HUES64 (cell line): ENCODE data around the gene TBC1D16.

Experiments
- H3K27ac ChIP-seq: 2 replicates; pipeline ENCODE4 v1.7.0; 2013; ENCODE audit warnings: low read depth, low read length, inconsistent platforms
- H3K27me3 ChIP-seq: 2 replicates; pipeline ENCODE4 v1.6.1; 2013; ENCODE audit warnings: mild to moderate bottlenecking, low read length; ENCODE audit not compliant: insufficient read depth
- H3K36me3 ChIP-seq: 2 replicates; pipeline ENCODE4 v1.6.1; 2013; ENCODE audit warnings: mild to moderate bottlenecking, low read length; ENCODE audit not compliant: insufficient read depth
- H3K4me1 ChIP-seq: 2 replicates; pipeline ENCODE4 v1.6.1; 2013; ENCODE audit warnings: mild to moderate bottlenecking, low read length, moderate library complexity; ENCODE audit not compliant: insufficient read depth
- H3K4me3 ChIP-seq: 2 replicates; pipeline ENCODE4 v1.5.1; 2013; ENCODE audit warnings: mild to moderate bottlenecking, low read length, moderate library complexity
- H3K9ac ChIP-seq: 2 replicates; pipeline ENCODE4 v1.6.1; 2013; ENCODE audit warnings: mild to moderate bottlenecking, low read depth, low read length
- H3K9me3 ChIP-seq: 2 replicates; pipeline ENCODE4 v1.6.1; 2013; ENCODE audit warnings: low read depth, low read length; ENCODE audit not compliant: insufficient read depth
- WGBS: fragments of 150-250, 120-280 bp; methylation state at CpG from one replicate; pipeline ENCODE4 v1.1.7; 2013; ENCODE audit warnings: missing lambda C conversion rate; 5-methylcytosine and 5-hydroxymethylcytosine counted together

The TBC1D16 gene

GRCh38 chr17:79939094-79939435 lies 96.6 kb downstream of the TBC1D16 start:
- Histone ChIP-seq H3K4me1 (peaks cover 8% of the 10 kb centered on the region; the same call in 1 of the 2 replicates), H3K36me3 (peaks cover 37% of the 10 kb centered on the region), H3K9me3 (no peaks in the 10 kb centered on the region), H3K27me3 (no peaks in the 10 kb centered on the region), H3K27ac (no peak overlapping the region), H3K4me3 (no peak overlapping the region), H3K9ac (no peak overlapping the region)
- 96% methylated on average over 7 of the region's 7 CpGs for WGBS

GRCh38 chr17:79938336-79939093 lies 97.2 kb downstream of the TBC1D16 start:
- H3K27ac ChIP-seq = no peak overlapping the region
- H3K27me3 ChIP-seq = no peaks in the 10 kb centered on the region
- peaks cover 8% of the 10 kb centered on the region; the same call in 1 of the 2 replicates for H3K4me1 ChIP-seq
- no peaks in the 10 kb centered on the region for H3K9me3 ChIP-seq
- no peak overlapping the region for H3K4me3 ChIP-seq
- H3K36me3 ChIP-seq = peaks cover 32% of the 10 kb centered on the region
- 91% methylated on average over 13 of the region's 13 CpGs for WGBS
- no peak overlapping the region for H3K9ac ChIP-seq

DNA sequence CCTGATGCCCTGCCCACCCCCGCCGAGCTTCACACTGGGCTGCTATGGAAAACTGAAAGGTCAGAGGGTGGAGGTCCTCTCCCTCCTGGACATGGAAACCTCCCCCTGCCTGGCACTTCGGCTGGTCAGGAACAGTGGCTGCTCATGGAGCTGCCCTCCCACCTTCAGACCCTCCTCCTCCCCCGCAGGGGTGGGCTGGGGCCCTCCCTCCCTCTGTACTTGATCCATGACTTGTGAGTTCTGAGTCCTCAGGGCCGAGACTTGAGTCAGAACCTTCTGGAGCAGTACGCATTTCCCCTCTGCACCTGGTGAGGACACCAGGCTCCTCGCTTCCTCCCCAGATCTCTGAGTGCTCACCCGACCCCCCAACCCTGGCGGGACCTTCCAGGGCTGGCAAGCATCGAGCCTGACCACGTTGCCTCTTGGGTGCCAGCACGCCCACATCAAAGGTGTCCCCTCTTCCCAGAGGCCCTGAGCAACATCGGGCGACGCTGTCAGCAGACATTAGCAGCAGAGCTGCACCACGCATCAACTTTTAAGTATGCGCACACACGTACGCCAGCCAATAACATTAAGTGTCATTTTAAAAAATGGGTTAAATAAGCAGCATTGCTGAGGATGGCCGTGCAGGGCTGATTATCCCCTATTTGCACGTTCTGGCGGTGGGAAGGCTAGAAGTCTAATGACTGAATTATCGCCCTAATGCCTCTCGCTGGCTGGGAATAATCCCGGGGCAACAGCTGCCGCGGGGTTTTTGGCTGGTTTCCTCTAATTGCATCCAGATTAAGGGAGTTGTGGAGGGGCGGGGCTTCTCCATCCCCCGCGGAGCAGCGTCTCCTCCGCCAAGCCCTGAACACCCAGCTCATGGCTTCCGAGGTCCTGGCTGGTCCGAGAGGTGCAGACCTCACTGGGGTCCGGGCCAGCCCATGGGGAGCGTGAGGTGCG lies 98.0 kb downstream of the TBC1D16 start:
- Histone ChIP-seq H3K9ac (no peak overlapping the region), H3K4me3 (no peak overlapping the region)

GRCh38 chr17:79936641-79937381 lies 98.9 kb downstream of the TBC1D16 start:
- H3K36me3 ChIP-seq = peaks cover 18% of the 10 kb centered on the region
- 81% methylated on average over 14 of the region's 16 CpGs for WGBS
- no peak overlapping the region for H3K4me3 ChIP-seq
- H3K4me1 ChIP-seq = peaks cover 8% of the 10 kb centered on the region; the same call in 1 of the 2 replicates
- no peaks in the 10 kb centered on the region for H3K9me3 ChIP-seq
- no peak overlapping the region for H3K27ac ChIP-seq
- no peak overlapping the region for H3K9ac ChIP-seq
- no peaks in the 10 kb centered on the region; the same call in 1 of the 2 replicates for H3K27me3 ChIP-seq

More for the DNA sequence above, 98.0 kb downstream of the TBC1D16 start:
- H3K4me1 ChIP-seq = peaks cover 8% of the 10 kb centered on the region; the same call in 1 of the 2 replicates
- H3K9me3 ChIP-seq = no peaks in the 10 kb centered on the region
- no peak overlapping the region for H3K27ac ChIP-seq
- no peaks in the 10 kb centered on the region; the same call in 1 of the 2 replicates for H3K27me3 ChIP-seq
- peaks cover 24% of the 10 kb centered on the region for H3K36me3 ChIP-seq
- 82% methylated on average over 37 of the region's 37 CpGs for WGBS

GRCh38 chr17:79936050-79936449 lies 99.6 kb downstream of the TBC1D16 start:
- H3K27me3 ChIP-seq = peaks cover 4% of the 10 kb centered on the region; the same call in 1 of the 2 replicates
- H3K27ac ChIP-seq = no peak overlapping the region
- peaks cover 15% of the 10 kb centered on the region for H3K4me1 ChIP-seq
- H3K9me3 ChIP-seq = no peaks in the 10 kb centered on the region
- 88% methylated on average over 16 of the region's 16 CpGs for WGBS
- peaks cover 18% of the 10 kb centered on the region for H3K36me3 ChIP-seq
- H3K4me3 ChIP-seq = no peak overlapping the region
- H3K9ac ChIP-seq = no peak overlapping the region

- peaks cover 16% of the 10 kb centered on the region for H3K36me3 ChIP-seq
- no peak overlapping the region for H3K4me3 ChIP-seq
- H3K4me1 ChIP-seq = peaks cover 18% of the 10 kb centered on the region
- 84% methylated on average over 19 of the region's 19 CpGs for WGBS
- no peaks in the 10 kb centered on the region for H3K9me3 ChIP-seq
- H3K27me3 ChIP-seq = peaks cover 10% of the 10 kb centered on the region
- H3K27ac ChIP-seq = no peak overlapping the region
- H3K9ac ChIP-seq = no peak overlapping the region
These were observed 100.3 kb downstream of the TBC1D16 start for GRCh38 chr17:79935197-79935885.

DNA sequence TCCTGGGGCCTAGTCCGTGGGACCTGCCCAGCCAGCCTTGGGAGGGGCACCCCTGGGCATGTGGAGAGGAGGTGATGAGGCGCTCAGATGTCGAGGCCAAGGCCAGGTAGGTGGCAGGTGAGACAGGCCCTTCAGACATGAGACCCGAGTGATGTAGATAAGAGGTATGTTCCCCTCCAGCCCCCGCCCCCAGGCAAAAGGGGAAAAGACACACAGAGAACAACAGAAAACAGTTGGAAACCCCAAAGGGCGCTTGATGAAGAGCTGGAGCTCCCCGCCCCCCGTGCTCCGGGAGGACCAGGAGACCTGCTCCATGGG lies 101.1 kb downstream of the TBC1D16 start:
- Histone ChIP-seq H3K36me3 (peaks cover 9% of the 10 kb centered on the region), H3K27me3 (peaks cover 15% of the 10 kb centered on the region), H3K27ac (no peak overlapping the region), H3K4me1 (peaks cover 18% of the 10 kb centered on the region), H3K9me3 (no peaks in the 10 kb centered on the region), H3K9ac (no peak overlapping the region), H3K4me3 (no peak overlapping the region)
- WGBS = 85% methylated on average over 9 of the region's 9 CpGs

DNA sequence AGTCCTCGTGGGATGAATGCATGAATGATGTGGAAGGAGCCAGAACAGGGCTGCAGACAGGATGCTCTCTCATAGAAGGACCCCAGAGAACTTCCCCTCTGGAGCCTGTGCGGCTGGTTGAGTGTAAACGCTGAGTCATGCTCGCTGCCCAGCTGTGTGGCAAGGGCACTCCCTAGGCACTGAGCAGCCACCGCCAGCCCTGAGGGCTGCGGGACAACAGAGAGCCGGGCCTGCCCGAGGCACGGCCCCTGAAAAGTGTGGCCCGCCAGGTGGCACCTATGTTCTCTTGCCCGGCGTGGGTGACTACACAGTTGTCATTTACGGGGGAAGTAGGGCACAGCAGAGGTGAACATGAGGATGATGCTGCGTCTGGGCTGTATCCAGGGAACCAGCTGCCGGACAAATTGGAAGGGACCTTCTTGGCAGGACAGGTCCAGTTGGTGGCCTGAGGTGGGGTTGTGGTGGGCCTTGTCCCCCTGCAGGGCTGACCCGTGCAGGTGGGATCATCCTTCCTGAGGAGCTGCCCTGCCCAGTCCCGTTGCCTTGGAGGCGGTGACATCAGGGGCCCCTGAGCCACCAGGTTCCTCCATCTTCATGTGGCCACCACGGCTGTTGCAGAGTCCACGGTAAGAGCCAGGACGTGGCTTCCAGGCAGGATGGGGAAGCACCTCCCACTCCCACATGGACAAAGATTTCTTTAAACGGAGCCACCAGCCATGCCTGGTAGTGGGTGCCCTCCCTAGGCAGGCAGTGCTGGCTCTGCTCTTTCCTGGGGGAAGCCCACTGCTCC lies 101.6 kb downstream of the TBC1D16 start:
- H3K27ac ChIP-seq = no peak overlapping the region
- no peak overlapping the region for H3K4me3 ChIP-seq
- 92% methylated on average over 22 of the region's 22 CpGs for WGBS
- H3K27me3 ChIP-seq = peaks cover 20% of the 10 kb centered on the region
- no peak overlapping the region for H3K9ac ChIP-seq
- no peaks in the 10 kb centered on the region for H3K9me3 ChIP-seq
- peaks cover 3% of the 10 kb centered on the region; the same call in 1 of the 2 replicates for H3K36me3 ChIP-seq
- peaks cover 18% of the 10 kb centered on the region for H3K4me1 ChIP-seq

- peaks cover 21% of the 10 kb centered on the region for H3K27me3 ChIP-seq
- no peaks in the 10 kb centered on the region for H3K9me3 ChIP-seq
- H3K9ac ChIP-seq = no peak overlapping the region
- H3K27ac ChIP-seq = no peak overlapping the region
- H3K4me3 ChIP-seq = no peak overlapping the region
- 69% methylated on average over 10 of the region's 10 CpGs for WGBS
- H3K4me1 ChIP-seq = peaks cover 14% of the 10 kb centered on the region
- H3K36me3 ChIP-seq = no peaks in the 10 kb centered on the region
These were observed 103.0 kb downstream of the TBC1D16 start for GRCh38 chr17:79932451-79933306.
